Heart left ventricle (tissue), 13 donors: ENCODE results near the gene RALGAPA2.

Experiments
- CTCF ChIP-seq, 12 donors: fragments of 200-600 bp; sonication (generic) in 4 of 12; IDR thresholded peaks; one replicate each; pipeline versions ENCODE4 v1.5.0 to v1.8.0; 2018 to 2022; ENCODE audit warnings: antibody characterized with exemption in 12 of 12, mild to moderate bottlenecking in 5 of 12
- POLR2A ChIP-seq, 2 donors: fragments of 450-650 bp; IDR thresholded peaks; one replicate each; pipeline ENCODE4 v1.6.1; 2017; ENCODE audit warnings: antibody characterized with exemption in 2 of 2, mild to moderate bottlenecking in 2 of 2, moderate library complexity in 2 of 2
- donor health status: ischemic (EF 13 %, LVEDD 7.1; RV severe dilation, severe dysfunction).
- donor health status: DM: no; HTN: yes; CAD: no.
- donor health status: DM: no; HTN: no; CAD: no.
- donor health status: ischemic (EF 25% LVEDD 6.9; RV normal size, moderate dysfunction).
- donor health status: ischemic (EF 25% LVEDD 5.7; RV mildly dilated, moderate dysfunction).
- donor health status: ischemic (EF 35%, LVEDD 5.7; RV mildly dilated, moderate dysfunction).
- donor health status: nonischemic (EF 11% LVEDD 7.7; RV severe dilation, severe dysfunction).
- donor health status: DM: yes; HTN: yes; CAD: no.
- donor health status: PGD.
- donor health status: ischemic (EF 29% LVEDD 5.4; RV normal size, mild dysfunction).
- donor health status: nonischemic (EF 23%, LVEDD 6.1; RV moderate dilation, normal function).

- no peak for TF ChIP-seq CTCF (IDR thresholded peaks at IDR 0.05)
- no peak for TF ChIP-seq POLR2A (IDR thresholded peaks at IDR 0.05)
Measured at GRCh38 chr20:20527661-20528060, 184.8 kb downstream of the RALGAPA2 start.
